ENCODE measurements around the gene USP30. TPM values are rescaled to one million over a fixed set of nuclear protein-coding genes. Genes with fewer than 3 reads are reported as not detected.
"Not testable (repeated sequence)": the region's sequence is repeated elsewhere in the genome, so short reads cannot be mapped to it uniquely, and the experiment has no call there.

USP30 gene
- polyA plus RNA-seq, 4 donors: 24.1 to 26.9 (median 25.8) TPM

DNA sequence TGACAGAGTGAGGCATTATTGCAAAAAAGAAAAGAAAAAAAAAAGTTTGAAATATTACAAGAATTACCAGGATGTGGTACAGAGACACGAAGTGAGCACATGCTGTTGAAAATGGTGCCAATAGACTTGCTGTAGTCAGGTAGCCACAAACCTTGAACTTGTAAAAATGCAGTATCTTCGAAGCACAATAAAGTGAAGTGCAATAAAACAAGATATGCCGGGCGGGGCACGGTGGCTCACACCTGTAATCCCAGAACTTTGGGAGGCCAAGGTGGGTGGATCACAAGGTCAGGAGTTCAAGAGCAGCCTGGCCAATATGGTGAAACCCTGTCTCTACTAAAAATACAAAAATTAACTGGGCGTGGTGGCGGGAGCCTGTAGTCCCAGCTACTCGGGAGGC is 2.6 kb upstream of the USP30 start:
- DNase-seq (ENCODE audit: low read depth in 4 of 4, low spot score in 3 of 4): not testable (repeated sequence)

GRCh38 chr12:109052097-109052413 is 321 bp upstream of the USP30 start:
- no peak for DNase-seq (ENCODE audit: low read depth in 4 of 4, low spot score in 3 of 4)

- DNase-seq (ENCODE audit: low read depth in 4 of 4, low spot score in 3 of 4): no peak
Observed at GRCh38 chr12:109053382-109054123, 1.2 kb downstream of the USP30 start.

DNA sequence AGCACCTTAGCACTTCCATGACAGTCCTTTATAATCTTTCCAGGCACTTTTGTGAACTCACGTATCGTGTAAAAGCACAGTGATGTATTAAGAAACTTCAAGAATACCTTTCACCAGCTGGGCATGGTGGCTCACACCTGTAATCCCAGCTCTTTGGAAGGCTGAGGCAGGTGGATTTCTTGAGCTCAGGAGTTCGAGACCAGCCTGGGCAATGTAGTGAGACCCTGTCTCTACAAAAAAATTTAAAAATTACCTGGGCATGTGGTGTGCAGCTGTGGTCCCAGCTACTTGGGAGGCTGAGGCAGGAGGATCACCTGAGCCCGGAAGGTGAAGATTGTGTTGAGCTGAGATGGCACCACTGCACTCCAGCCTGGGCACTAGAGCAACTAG is 1.7 kb downstream of the USP30 start:
- DNase-seq (ENCODE audit: low read depth in 4 of 4, low spot score in 3 of 4): not testable (repeated sequence)

GRCh38 chr12:109054520-109054919 is 2.1 kb downstream of the USP30 start:
- DNase-seq (ENCODE audit: low read depth in 4 of 4, low spot score in 3 of 4): no peak

DNA sequence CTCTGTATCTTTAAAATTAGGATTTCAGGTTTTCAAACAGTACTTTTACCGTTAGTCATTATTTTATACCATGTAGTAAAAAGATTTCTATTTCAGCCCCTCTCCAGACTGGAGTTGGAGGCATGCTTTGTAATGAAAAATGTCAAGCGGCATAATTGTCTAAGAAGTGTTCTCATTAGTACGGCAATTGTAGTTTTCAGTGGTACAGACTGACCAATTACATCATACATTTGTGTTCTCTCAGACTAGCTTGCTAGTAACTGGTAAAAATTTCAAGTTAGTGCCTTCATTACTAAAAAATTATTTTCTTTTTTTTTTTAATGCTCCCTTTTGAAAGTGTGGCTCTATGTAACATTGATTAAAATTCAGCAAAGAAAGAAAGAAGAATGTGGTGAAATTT is 4.5 kb downstream of the USP30 start:
- DNase-seq (ENCODE audit: low read depth in 4 of 4, low spot score in 3 of 4): no peak

- no peak for DNase-seq (ENCODE audit: low read depth in 4 of 4, low spot score in 3 of 4)
Observed at GRCh38 chr12:109057376-109057775, 5.0 kb downstream of the USP30 start.

DNA sequence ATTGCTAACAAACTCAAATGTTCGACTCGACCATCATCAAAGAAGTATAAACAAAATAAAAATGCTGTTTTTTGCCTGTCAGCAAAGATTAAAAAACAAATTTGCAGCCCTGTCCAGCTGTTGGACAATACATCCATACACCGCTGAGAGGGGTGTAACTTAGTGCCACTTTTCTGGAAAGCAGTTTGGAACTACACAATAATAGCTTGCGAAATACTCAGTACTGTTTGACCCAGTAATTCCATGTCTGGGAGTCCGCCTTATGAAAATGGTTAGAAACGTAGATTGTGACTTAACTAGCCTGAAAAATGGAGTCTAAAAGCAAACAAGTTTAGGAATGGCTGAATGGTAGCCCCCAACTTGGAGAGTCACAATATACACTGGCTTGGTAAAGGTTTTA is 6.4 kb downstream of the USP30 start:
- no peak for DNase-seq (ENCODE audit: low read depth in 4 of 4, low spot score in 3 of 4)

- DNase-seq (ENCODE audit: low read depth in 4 of 4, low spot score in 3 of 4): no peak
Observed at GRCh38 chr12:109064143-109064542, 11.8 kb downstream of the USP30 start.

- no peak for DNase-seq (ENCODE audit: low read depth in 4 of 4, low spot score in 3 of 4)
Observed at GRCh38 chr12:109065154-109065852, 12.9 kb downstream of the USP30 start.

DNA sequence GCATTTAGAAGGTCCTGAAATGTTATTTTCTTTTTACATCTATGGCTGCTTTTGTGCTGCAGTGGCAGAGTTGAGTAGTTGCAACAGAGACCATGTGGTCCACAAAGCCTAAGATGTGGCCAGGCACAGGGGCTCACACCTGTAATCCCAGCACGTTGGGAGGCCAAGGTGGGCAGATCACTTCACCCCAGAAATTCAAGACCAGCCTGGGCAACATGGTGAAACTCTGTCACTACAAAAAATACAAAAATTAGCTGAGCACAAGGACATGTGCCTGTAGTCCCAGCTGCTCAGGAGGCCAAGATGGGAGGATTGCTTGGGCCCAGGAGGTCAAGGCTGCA is 13.4 kb downstream of the USP30 start:
- no peak for DNase-seq (ENCODE audit: low read depth in 4 of 4, low spot score in 3 of 4)

DNA sequence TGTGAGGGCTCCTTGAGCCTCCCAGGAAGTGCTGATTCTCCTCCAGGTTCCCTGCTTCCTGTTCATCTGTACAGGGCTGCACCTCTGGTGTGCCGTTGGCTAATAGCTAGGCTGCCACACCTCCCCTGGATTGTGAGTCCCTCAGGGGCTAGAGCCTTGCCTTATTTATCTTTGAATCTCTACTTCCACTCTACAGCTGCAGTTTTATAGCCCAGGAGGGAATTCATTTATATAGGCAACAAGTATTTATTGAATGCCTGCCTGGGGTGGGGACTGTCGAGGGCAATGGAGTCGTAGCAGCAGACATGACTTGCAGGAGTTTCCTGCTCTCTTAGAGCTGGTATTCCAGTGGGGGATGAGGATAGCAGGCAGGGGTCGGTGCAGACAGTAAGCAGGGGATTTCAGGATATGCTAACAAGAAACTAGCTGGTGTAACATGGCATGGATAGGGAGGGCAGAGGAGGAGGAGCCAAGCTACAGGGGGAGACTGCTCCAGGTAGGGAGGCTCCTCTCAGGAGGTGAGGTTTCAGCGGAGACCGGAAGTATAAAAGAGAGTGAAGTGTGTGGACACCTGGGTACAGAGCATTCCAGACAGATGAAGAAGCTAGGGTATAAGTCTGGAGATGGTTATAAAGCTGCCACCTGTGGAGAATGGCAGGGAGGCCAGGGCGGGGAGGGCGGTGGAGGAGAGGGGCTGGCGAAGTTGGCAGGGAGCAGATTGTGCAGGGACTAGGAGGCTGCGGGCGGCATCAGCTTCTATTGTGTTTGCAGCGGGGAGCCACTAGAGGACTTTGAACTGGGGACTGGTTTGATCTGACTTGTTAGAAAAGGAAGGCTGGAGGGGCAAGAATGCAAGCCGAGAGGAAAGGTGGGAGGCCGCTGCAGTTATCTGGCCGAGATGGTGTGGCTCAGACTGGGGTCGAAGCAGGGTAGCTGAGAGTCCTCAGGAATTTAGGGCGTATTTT is 17.2 kb downstream of the USP30 start:
- DNase-seq (ENCODE audit: low read depth in 4 of 4, low spot score in 3 of 4): no peak

DNA sequence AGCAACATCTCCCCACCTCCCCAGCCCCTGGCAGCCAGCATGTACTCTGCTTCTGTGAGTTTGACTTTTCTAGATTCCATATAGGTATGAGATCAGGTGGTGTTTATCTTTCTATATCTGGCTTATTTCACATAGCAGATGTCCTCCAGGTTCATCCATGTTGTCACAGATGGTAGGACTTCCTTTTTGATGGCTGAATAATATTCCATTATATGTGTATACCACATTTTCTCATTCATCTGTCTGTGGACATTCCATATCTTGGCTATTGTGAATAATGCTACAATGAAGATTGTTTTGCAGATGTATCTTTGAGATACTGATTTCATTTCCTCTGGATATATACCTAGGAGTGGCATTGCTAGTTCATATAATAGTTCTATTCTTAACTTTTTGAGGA is 22.5 kb downstream of the USP30 start:
- no peak for DNase-seq (ENCODE audit: low read depth in 4 of 4, low spot score in 3 of 4)

GRCh38 chr12:109082751-109083150 is 30.4 kb downstream of the USP30 start:
- DNase-seq (ENCODE audit: low read depth in 4 of 4, low spot score in 3 of 4): no peak

DNA sequence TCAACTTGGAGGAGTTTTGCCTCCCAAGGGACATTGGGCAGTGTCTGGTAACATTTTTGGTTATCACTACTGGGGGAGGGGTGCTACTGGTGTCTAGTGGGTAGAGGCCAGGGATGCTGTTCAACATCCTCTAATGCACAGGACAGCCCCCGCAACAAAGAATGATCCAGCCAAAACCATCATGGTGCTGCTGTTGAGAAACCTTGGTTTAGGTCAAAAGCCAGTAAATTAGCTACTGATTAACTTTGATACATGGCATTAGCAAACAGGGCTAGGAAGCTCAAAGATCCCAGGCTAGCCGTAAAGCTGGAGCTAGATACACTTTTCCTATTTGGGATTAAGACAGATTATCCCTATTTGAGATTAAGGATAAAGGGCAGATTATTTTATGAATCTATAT is 32.0 kb downstream of the USP30 start:
- DNase-seq (ENCODE audit: low read depth in 4 of 4, low spot score in 3 of 4): no peak

GRCh38 chr12:109085590-109085989 is 33.2 kb downstream of the USP30 start:
- DNase-seq (ENCODE audit: low read depth in 4 of 4, low spot score in 3 of 4): no peak

GRCh38 chr12:109087250-109087649 is 34.9 kb downstream of the USP30 start:
- no peak for DNase-seq (ENCODE audit: low read depth in 4 of 4, low spot score in 3 of 4)

DNA sequence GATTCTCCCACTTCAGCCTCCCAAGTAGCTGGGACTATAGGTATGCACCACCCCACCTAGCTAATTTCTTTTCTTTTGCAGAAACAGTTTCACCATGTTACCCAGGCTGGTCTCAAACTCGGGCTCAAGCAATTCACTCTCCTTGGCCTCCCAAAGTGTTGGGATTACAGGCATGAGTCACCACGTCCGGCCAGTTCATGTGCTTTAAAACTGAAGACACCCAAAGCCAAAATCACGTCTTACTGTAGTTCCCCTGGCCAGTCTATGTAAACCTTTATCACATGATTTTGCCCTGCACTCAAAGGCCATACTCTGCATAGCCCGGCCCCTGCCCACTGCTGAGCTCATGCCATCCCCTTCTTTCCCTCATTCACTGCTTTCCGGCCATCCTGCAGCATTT is 36.4 kb downstream of the USP30 start:
- no peak for DNase-seq (ENCODE audit: low read depth in 4 of 4, low spot score in 3 of 4)

- no peak for DNase-seq (ENCODE audit: low read depth in 4 of 4, low spot score in 3 of 4)
Observed at GRCh38 chr12:109089683-109090082, 37.3 kb downstream of the USP30 start.

DNA sequence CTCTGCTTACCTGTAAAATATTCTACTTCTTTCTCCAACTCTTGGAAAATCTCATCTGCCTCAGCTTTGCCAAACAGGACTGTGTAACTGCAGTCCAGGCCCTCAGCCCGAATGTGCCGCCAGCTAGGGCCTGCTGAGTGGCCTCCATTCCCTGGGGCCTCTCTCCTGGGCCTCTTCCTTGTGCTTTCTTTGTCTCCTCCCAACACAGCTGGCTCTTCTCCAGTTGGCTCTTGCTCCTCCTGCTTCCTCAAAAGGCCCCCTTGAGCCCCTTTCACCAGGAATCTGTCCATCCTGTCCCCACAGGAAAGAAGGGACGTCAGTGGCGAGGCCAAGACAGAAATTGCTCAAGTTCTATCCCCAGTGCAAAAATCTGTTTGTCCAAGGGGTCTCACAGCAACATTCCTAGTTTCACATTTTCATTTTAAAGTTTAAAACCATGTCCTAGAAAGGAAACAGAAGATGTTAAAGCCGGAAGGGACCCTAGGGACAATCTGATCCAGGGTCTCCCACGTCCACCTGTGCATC is 40.2 kb downstream of the USP30 start:
- DNase-seq (ENCODE audit: low read depth in 4 of 4, low spot score in 3 of 4): no peak
